ENCODE measurements around the gene PDZK1IP1.

Gene PDZK1IP1

GRCh38 chr1:47187926-47188250 lies 1.9 kb downstream of the PDZK1IP1 start:
- Histone ChIP-seq H3K79me2 (ENCODE audit: insufficient read depth, low read length) (no peaks in the 10 kb centered on the region), H2AFZ (ENCODE audit: low read depth, low read length) (no peak overlapping the region), H3K4me2 (ENCODE audit: insufficient read depth, low read length) (no peak overlapping the region), H3K4me1 (ENCODE audit: insufficient read depth, low read length) (no peaks in the 10 kb centered on the region), H3K36me3 (ENCODE audit: insufficient read depth, low read length) (no peaks in the 10 kb centered on the region), H4K20me1 (ENCODE audit: insufficient read depth, low read length) (0 out of 2 replicates have a peak, but pooled peaks cover 2% of the 10 kb centered on the region), H3K27ac (ENCODE audit: low read length) (no peak overlapping the region), H3K9ac (ENCODE audit: low read depth, low read length) (no peak overlapping the region), H3K4me3 (ENCODE audit: low read depth in 1 of 2, low read length in 2 of 2) (no peak overlapping the region), H3K27me3 (ENCODE audit: insufficient read depth, low read length, poor library complexity) (peaks cover 8% of the 10 kb centered on the region), H3K9me3 (ENCODE audit: insufficient read depth, low read length, severe bottlenecking) (no peaks in the 10 kb centered on the region)
- no peak for DNase-seq
- ATAC-seq (ENCODE audit: insufficient read depth, low read depth), result no peak
- TF ChIP-seq CTCF (IDR thresholded peaks at IDR 0.05; ENCODE audit: borderline replicate concordance, extremely low read depth, low read length, poor library complexity, severe bottlenecking), result no peak
- no peak for TF ChIP-seq EZH2 (IDR thresholded peaks at IDR 0.05; ENCODE audit: borderline replicate concordance, low read depth, low read length, severe bottlenecking)

GRCh38 chr1:47187231-47187925 lies 2.5 kb downstream of the PDZK1IP1 start:
- H4K20me1 ChIP-seq (ENCODE audit: insufficient read depth, low read length), result 0 out of 2 replicates have a peak, but pooled peaks cover 2% of the 10 kb centered on the region
- peaks cover 8% of the 10 kb centered on the region for H3K27me3 ChIP-seq (ENCODE audit: insufficient read depth, low read length, poor library complexity)
- no peak overlapping the region for H2AFZ ChIP-seq (ENCODE audit: low read depth, low read length)
- H3K4me1 ChIP-seq (ENCODE audit: insufficient read depth, low read length), result no peaks in the 10 kb centered on the region
- DNase-seq (no peak), ATAC-seq (ENCODE audit: insufficient read depth, low read depth) (no peak)
- TF ChIP-seq CTCF (IDR thresholded peaks at IDR 0.05; ENCODE audit: borderline replicate concordance, extremely low read depth, low read length, poor library complexity, severe bottlenecking) (no peak), EZH2 (IDR thresholded peaks at IDR 0.05; ENCODE audit: borderline replicate concordance, low read depth, low read length, severe bottlenecking) (no peak)
- H3K36me3 ChIP-seq (ENCODE audit: insufficient read depth, low read length), result no peaks in the 10 kb centered on the region
- no peak overlapping the region for H3K4me2 ChIP-seq (ENCODE audit: insufficient read depth, low read length)
- no peaks in the 10 kb centered on the region for H3K9me3 ChIP-seq (ENCODE audit: insufficient read depth, low read length, severe bottlenecking)
- H3K4me3 ChIP-seq (ENCODE audit: low read depth in 1 of 2, low read length in 2 of 2), result no peak overlapping the region
- H3K79me2 ChIP-seq (ENCODE audit: insufficient read depth, low read length), result no peaks in the 10 kb centered on the region
- H3K27ac ChIP-seq (ENCODE audit: low read length), result no peak overlapping the region
- H3K9ac ChIP-seq (ENCODE audit: low read depth, low read length), result no peak overlapping the region

- Histone ChIP-seq H3K27ac (ENCODE audit: low read length) (no peak overlapping the region), H4K20me1 (ENCODE audit: insufficient read depth, low read length) (0 out of 2 replicates have a peak, but pooled peaks cover 2% of the 10 kb centered on the region), H2AFZ (ENCODE audit: low read depth, low read length) (no peak overlapping the region), H3K36me3 (ENCODE audit: insufficient read depth, low read length) (no peaks in the 10 kb centered on the region), H3K4me1 (ENCODE audit: insufficient read depth, low read length) (no peaks in the 10 kb centered on the region), H3K4me2 (ENCODE audit: insufficient read depth, low read length) (no peak overlapping the region), H3K4me3 (ENCODE audit: low read depth in 1 of 2, low read length in 2 of 2) (no peak overlapping the region), H3K9ac (ENCODE audit: low read depth, low read length) (no peak overlapping the region), H3K79me2 (ENCODE audit: insufficient read depth, low read length) (no peaks in the 10 kb centered on the region), H3K9me3 (ENCODE audit: insufficient read depth, low read length, severe bottlenecking) (no peaks in the 10 kb centered on the region), H3K27me3 (ENCODE audit: insufficient read depth, low read length, poor library complexity) (peaks cover 8% of the 10 kb centered on the region)
- ATAC-seq (ENCODE audit: insufficient read depth, low read depth), result no peak
- TF ChIP-seq EZH2 (IDR thresholded peaks at IDR 0.05; ENCODE audit: borderline replicate concordance, low read depth, low read length, severe bottlenecking) (no peak), CTCF (IDR thresholded peaks at IDR 0.05; ENCODE audit: borderline replicate concordance, extremely low read depth, low read length, poor library complexity, severe bottlenecking) (no peak)
- DNase-seq, result no peak
Observed at GRCh38 chr1:47186267-47187185, 3.3 kb downstream of the PDZK1IP1 start.

Data from DND-41 (cell line).